ENCODE results near the gene KEAP1. TPM values are rescaled to one million over a fixed set of nuclear protein-coding genes. Genes with fewer than 3 reads are reported as not detected.

Gene KEAP1
- polyA plus RNA-seq, 1 donor from 2014 or later, result 39.0 TPM

- TF ChIP-seq EP300 (conservative IDR thresholded peaks at IDR 0.05; ENCODE audit: poor library complexity, severe bottlenecking) (no peak), MXI1 (conservative IDR thresholded peaks at IDR 0.05; ENCODE audit: poor library complexity, severe bottlenecking) (no peak), POLR2AphosphoS5 (IDR thresholded peaks at IDR 0.05) (no peak), SMC3 (conservative IDR thresholded peaks at IDR 0.05; ENCODE audit: poor library complexity) (no peak), CTCF (IDR thresholded peaks at IDR 0.05; ENCODE audit: poor library complexity, severe bottlenecking) (no peak), EZH2 (IDR thresholded peaks at IDR 0.05; ENCODE audit: borderline replicate concordance, insufficient read depth, low read length, poor library complexity, severe bottlenecking) (no peak), TAF1 (IDR thresholded peaks at IDR 0.05; ENCODE audit: low read depth) (no peak), RAD21 (conservative IDR thresholded peaks at IDR 0.05) (no peak), REST (IDR thresholded peaks at IDR 0.05; ENCODE audit: borderline replicate concordance) (no peak)
- H3K4me2 ChIP-seq (ENCODE audit: low read length), result no peak overlapping the region
- H3K36me3 ChIP-seq (ENCODE audit: insufficient read depth, low read length), result no peaks in the 10 kb centered on the region
- no peaks in the 10 kb centered on the region for H3K27me3 ChIP-seq (ENCODE audit: insufficient read depth, low read depth, low read length)
- no peaks in the 10 kb centered on the region for H3K9me3 ChIP-seq (ENCODE audit: low read length)
- no peak overlapping the region for H2AFZ ChIP-seq (ENCODE audit: low read depth, low read length)
- H3K4me3 ChIP-seq (ENCODE audit: low read length), result no peak overlapping the region
- no peaks in the 10 kb centered on the region for H3K79me2 ChIP-seq (replicated peaks; ENCODE audit: insufficient read depth, low read length)
- H3F3A ChIP-seq (ENCODE audit: insufficient read depth, low read length, poor library complexity, severe bottlenecking), result no peaks in the 10 kb centered on the region
- H3K9me2 ChIP-seq (ENCODE audit: insufficient read depth, low read length), result no peaks in the 10 kb centered on the region
- no peak overlapping the region for H3K9ac ChIP-seq (ENCODE audit: low read length)
- no peak overlapping the region for H3K27ac ChIP-seq (ENCODE audit: low read length)
- no peaks in the 10 kb centered on the region for H4K20me1 ChIP-seq (ENCODE audit: insufficient read depth)
Measured at GRCh38 chr19:10467104-10467706, 36.0 kb downstream of the KEAP1 start.

GRCh38 chr19:10464456-10464855, 38.7 kb downstream of the KEAP1 start:
- H4K20me1 ChIP-seq (ENCODE audit: insufficient read depth), result no peaks in the 10 kb centered on the region
- TF ChIP-seq SMC3 (conservative IDR thresholded peaks at IDR 0.05; ENCODE audit: poor library complexity) (no peak), TAF1 (IDR thresholded peaks at IDR 0.05; ENCODE audit: low read depth) (no peak), EP300 (conservative IDR thresholded peaks at IDR 0.05; ENCODE audit: poor library complexity, severe bottlenecking) (no peak), RAD21 (conservative IDR thresholded peaks at IDR 0.05) (no peak), MXI1 (conservative IDR thresholded peaks at IDR 0.05; ENCODE audit: poor library complexity, severe bottlenecking) (no peak), POLR2AphosphoS5 (IDR thresholded peaks at IDR 0.05) (no peak), EZH2 (IDR thresholded peaks at IDR 0.05; ENCODE audit: borderline replicate concordance, insufficient read depth, low read length, poor library complexity, severe bottlenecking) (no peak), CTCF (IDR thresholded peaks at IDR 0.05; ENCODE audit: poor library complexity, severe bottlenecking) (no peak), REST (IDR thresholded peaks at IDR 0.05; ENCODE audit: borderline replicate concordance) (no peak)
- no peaks in the 10 kb centered on the region for H3K36me3 ChIP-seq (ENCODE audit: insufficient read depth, low read length)
- H3K79me2 ChIP-seq (replicated peaks; ENCODE audit: insufficient read depth, low read length), result no peaks in the 10 kb centered on the region
- H3K27me3 ChIP-seq (ENCODE audit: insufficient read depth, low read depth, low read length), result no peaks in the 10 kb centered on the region
- H3F3A ChIP-seq (ENCODE audit: insufficient read depth, low read length, poor library complexity, severe bottlenecking), result no peaks in the 10 kb centered on the region
- H3K27ac ChIP-seq (ENCODE audit: low read length), result no peak overlapping the region
- no peaks in the 10 kb centered on the region for H3K9me2 ChIP-seq (ENCODE audit: insufficient read depth, low read length)
- H3K4me2 ChIP-seq (ENCODE audit: low read length), result no peak overlapping the region
- no peak overlapping the region for H3K4me3 ChIP-seq (ENCODE audit: low read length)
- no peaks in the 10 kb centered on the region for H3K9me3 ChIP-seq (ENCODE audit: low read length)
- H2AFZ ChIP-seq (ENCODE audit: low read depth, low read length), result no peak overlapping the region
- H3K9ac ChIP-seq (ENCODE audit: low read length), result no peak overlapping the region

Data from neural cell (in vitro differentiated cells).